Hematopoietic multipotent progenitor cell treated with erythropoietin and hydrocortisone succinate and interleukin-3 and kit ligand, for 17 days (in vitro differentiated cells): Measurements from ENCODE around the gene FCHSD2.
"Not testable (repeated sequence)": the region's sequence is repeated elsewhere in the genome, so short reads cannot be mapped to it uniquely, and the experiment has no call there.

Source experiments
- DNase-seq: peaks from one replicate; pipeline ENCODE4 v3.0.0-alpha.2; 2015; ENCODE audit warnings: low spot score

Gene FCHSD2

GRCh38 chr11:73121692-73122091, 20.4 kb downstream of the FCHSD2 start:
- DNase-seq = no peak

- no peak for DNase-seq
Observed at GRCh38 chr11:73117071-73117470, 25.0 kb downstream of the FCHSD2 start.

- no peak for DNase-seq
Observed at GRCh38 chr11:73116636-73117035, 25.5 kb downstream of the FCHSD2 start.

- DNase-seq = no peak
Observed at GRCh38 chr11:73114835-73115220, 27.3 kb downstream of the FCHSD2 start.

GRCh38 chr11:73114110-73114834, 27.8 kb downstream of the FCHSD2 start:
- DNase-seq = no peak

GRCh38 chr11:73113426-73113825, 28.7 kb downstream of the FCHSD2 start:
- no peak for DNase-seq

- DNase-seq = no peak
Observed at GRCh38 chr11:73107597-73107996, 34.5 kb downstream of the FCHSD2 start.

GRCh38 chr11:73106347-73106746, 35.8 kb downstream of the FCHSD2 start:
- no peak for DNase-seq

GRCh38 chr11:73100578-73100977, 41.5 kb downstream of the FCHSD2 start:
- no peak for DNase-seq

GRCh38 chr11:73099512-73100266, 42.4 kb downstream of the FCHSD2 start:
- no peak for DNase-seq

- DNase-seq = no peak
Observed at GRCh38 chr11:73095613-73096012, 46.5 kb downstream of the FCHSD2 start.

- DNase-seq = no peak
Observed at GRCh38 chr11:73091521-73092305, 50.4 kb downstream of the FCHSD2 start.

GRCh38 chr11:73087730-73088129, 54.4 kb downstream of the FCHSD2 start:
- DNase-seq = no peak

GRCh38 chr11:73085189-73085875, 56.8 kb downstream of the FCHSD2 start:
- DNase-seq = no peak

GRCh38 chr11:73078631-73079030, 63.5 kb downstream of the FCHSD2 start:
- DNase-seq = no peak

- DNase-seq = no peak
Observed at GRCh38 chr11:73077454-73077853, 64.7 kb downstream of the FCHSD2 start.

GRCh38 chr11:73074319-73074718, 67.8 kb downstream of the FCHSD2 start:
- no peak for DNase-seq

GRCh38 chr11:73072935-73073481, 69.1 kb downstream of the FCHSD2 start:
- DNase-seq = no peak

- DNase-seq = no peak
Observed at GRCh38 chr11:73070653-73071052, 71.5 kb downstream of the FCHSD2 start.

GRCh38 chr11:73061857-73062424, 80.2 kb downstream of the FCHSD2 start:
- not testable (repeated sequence) for DNase-seq

- not testable (repeated sequence) for DNase-seq
Observed at GRCh38 chr11:73061434-73061833, 80.7 kb downstream of the FCHSD2 start.

- no peak for DNase-seq
Observed at GRCh38 chr11:73059915-73060314, 82.2 kb downstream of the FCHSD2 start.
